ENCODE data around the gene ARHGAP40. TPM values are rescaled to one million over a fixed set of nuclear protein-coding genes. Genes with fewer than 3 reads are reported as not detected.
A peak's percentile ranks its signal among the peaks of the same experiment; 100 is the strongest.

Gene ARHGAP40
- total and polyA plus RNA-seq, 2 of the 13 experiments (the other 11 are each of a cell fraction or from before 2014, with no cell fraction given), result 0.75 to 2.1 TPM

- TF ChIP-seq CHD4 (IDR thresholded peaks at IDR 0.05; ENCODE audit: borderline replicate concordance, low read length) (no peak), ZNF878 (CRISPR knock-in tag; IDR thresholded peaks at IDR 0.05) (peak; percentile 47; the same call in 1 of the 2 replicates), ZNF281 (CRISPR knock-in tag; IDR thresholded peaks at IDR 0.05; ENCODE audit: borderline replicate concordance) (peak; percentile 61; the same call in 1 of the 2 replicates), ZNF343 (CRISPR knock-in tag; IDR thresholded peaks at IDR 0.05) (no peak), PHB2 (IDR thresholded peaks at IDR 0.05; ENCODE audit: partially characterized antibody) (no peak), ZNF512B (CRISPR knock-in tag; IDR thresholded peaks at IDR 0.05; ENCODE audit: borderline replicate concordance) (no peak), ZMYM4 (CRISPR knock-in tag; IDR thresholded peaks at IDR 0.05) (no peak), SOX5 (CRISPR knock-in tag; IDR thresholded peaks at IDR 0.05; ENCODE audit: borderline replicate concordance) (peak; percentile 36; the same call in 1 of the 2 replicates), SP2 (CRISPR knock-in tag; IDR thresholded peaks at IDR 0.05) (no peak), ZNF326 (CRISPR knock-in tag; IDR thresholded peaks at IDR 0.05; ENCODE audit: borderline replicate concordance) (no peak), ZNF781 (CRISPR knock-in tag; IDR thresholded peaks at IDR 0.05; ENCODE audit: borderline replicate concordance, not compliant biosample characterization) (no peak), HOXD1 (CRISPR knock-in tag; IDR thresholded peaks at IDR 0.05) (no peak), RBM39 (IDR thresholded peaks at IDR 0.05; ENCODE audit: low read depth, low read length, poor library complexity, severe bottlenecking) (no peak), ZNF883 (CRISPR knock-in tag; IDR thresholded peaks at IDR 0.05; ENCODE audit: not compliant biosample characterization) (no peak), HNRNPLL (IDR thresholded peaks at IDR 0.05; ENCODE audit: low read depth, low read length, poor library complexity, severe bottlenecking) (no peak), ARID3A (IDR thresholded peaks at IDR 0.05; ENCODE audit: low read depth, low read length) (no peak), MED13 (CRISPR knock-in tag; IDR thresholded peaks at IDR 0.05) (no peak), STAT6 (CRISPR knock-in tag; IDR thresholded peaks at IDR 0.05; ENCODE audit: borderline replicate concordance) (no peak)
These were observed 79.1 kb downstream of the ARHGAP40 start (continued) for GRCh38 chr20:38680500-38681306.
